NCI-H526 (cell line): ENCODE measurements around the gene TMEM53.

Source experiments
- DNase-seq, 2 experiments: peaks; one replicate each; lab custom pipeline; 2025; lab: John Stamatoyannopoulos, UW

The TMEM53 gene

DNA sequence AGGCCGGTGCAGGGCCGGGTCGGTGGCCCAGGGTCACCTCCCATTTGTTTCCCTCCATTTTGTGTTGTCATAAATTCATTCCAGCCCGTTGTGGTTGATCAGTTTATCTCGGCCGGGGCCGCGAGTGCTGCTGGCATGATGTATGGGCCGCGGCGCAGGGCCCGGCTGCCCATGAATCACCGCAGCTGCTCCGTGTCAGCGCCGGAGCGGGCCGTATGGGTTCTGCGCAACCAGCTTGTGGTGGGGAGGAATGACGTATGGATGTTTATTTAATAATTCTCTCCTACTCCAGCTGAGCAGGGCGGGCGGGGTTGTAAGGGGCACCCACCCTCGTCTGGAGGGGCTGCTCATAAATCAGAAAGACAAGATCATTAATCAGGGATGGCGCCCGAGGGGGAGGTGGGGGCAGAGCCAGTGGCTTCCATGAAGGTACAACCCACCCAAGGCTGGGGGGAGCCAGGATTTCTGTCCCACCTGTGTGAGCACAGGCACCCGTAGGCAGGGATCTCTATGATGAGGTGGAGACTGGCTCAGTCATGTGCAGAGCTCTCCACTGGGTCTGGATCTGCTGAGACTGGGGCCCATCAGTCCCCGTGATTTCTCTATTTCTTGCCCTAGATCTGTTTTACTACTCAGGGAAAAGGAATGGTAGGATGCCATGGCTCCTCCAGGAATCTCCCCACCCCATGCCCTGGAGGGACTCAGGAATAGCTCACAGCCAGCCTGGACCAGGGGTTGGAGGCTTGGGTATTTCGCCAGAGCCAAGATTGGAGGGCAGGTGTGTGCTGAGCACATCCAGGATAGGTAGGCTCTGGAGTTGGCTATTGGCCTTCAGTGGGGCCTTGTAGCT, 27.8 kb downstream of the TMEM53 start:
- DNase-seq, result no peak

DNA sequence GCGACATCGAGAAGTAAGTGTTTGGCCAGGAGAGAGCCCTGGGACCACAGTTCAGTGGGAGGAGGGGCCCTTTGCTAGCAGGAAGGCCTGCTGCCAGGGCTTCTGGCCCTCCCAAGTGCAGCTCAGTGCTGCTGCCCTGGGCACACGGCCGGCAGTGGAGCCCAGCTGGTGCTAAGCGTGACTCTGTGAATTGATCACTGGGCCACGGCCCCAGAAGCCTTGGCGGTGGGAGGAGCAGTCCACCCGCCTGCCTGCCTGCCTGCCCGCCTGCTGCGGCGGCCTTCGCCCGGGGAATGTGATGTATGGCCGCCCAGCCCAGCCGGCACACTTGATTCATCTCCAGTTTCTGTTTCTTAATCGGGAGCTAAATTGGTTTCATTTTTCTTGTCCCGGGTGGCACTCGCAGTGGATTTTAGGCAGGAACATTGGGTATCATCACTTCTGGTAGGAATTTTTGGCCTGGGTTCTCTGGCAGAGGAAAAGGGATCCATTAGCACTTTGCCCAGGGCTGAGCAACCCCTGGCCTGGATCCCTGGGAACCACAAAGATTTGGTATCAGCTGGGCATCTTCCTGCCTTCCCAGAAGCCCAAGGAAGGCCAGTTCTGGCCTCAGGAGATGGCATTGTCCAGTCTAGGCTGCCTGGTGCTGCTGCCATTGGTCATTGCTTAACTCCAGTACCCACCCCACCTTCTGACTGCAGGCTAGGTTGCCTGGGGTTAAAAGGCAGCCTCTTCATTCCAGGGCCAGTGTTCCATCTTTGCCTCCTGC, 28.6 kb downstream of the TMEM53 start:
- DNase-seq, result no peak

DNA sequence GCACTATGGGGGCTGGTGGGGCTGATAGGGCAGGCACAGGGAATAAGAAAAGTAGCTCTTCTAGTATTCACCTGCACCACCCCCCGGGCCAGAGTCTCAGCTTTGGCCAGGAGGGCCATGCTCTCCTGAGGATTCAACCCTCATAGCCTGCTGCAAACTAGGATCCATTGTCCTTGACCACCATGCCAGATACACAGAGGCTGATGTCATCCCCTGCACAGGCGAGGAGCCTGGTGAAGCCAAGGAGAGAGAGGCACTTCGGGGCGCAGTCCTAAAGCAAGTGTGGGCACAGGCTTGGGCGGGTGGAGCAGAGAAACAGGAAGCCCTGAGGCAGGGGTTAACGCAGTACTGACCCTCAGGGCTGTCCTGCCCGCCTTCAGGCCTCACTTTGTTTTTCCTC, 29.5 kb downstream of the TMEM53 start:
- DNase-seq, result no peak

DNA sequence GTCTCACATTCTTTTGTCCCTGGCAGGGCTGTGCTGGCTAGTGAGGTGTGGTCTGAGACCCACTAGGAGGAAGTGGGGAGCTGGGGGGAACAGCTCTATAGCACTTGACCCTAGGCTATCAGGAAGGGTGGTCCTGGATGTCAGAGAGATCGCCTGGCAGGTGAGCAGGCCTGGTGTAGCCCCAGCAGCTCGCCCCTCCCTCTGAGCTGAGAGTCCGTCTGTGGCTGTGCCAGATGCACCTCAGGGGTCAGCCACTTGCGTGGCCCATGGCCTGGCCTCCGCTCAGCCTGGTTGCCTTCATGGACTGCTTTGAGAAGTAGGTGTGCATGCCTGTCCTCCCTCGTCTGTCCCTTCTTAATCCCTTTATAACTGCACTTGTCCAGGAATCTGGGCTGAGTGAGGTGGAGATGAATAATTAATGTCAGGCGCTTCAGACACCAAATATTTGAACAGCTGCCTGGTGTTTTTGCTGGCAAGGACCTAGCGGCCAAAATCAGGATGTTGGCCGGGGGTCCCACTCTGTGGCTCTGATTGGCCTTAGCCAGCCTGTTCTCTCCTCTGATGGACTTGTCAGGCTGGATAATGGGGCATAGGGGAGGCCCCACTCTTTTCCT, 30.5 kb downstream of the TMEM53 start:
- no peak for DNase-seq

DNA sequence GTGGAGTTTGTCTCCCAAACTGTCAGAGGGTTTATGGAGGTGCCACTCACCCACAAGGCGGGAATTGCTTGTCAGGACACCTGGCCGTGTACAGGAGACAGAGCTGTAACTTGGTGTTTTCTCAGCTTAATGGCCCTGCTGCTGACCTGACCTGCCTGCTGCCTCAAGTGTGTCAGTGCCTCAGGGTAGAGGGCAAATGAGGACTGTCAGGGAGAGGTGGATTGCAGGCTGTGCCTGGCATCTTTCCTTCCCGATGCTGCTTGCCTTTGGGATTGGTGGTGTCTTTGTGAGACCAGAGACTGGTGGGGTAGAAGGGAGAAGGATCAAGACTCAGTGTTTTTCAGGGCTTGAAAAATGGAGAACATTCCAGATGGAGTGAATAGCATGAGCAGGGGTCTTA, 31.4 kb downstream of the TMEM53 start:
- no peak for DNase-seq

DNA sequence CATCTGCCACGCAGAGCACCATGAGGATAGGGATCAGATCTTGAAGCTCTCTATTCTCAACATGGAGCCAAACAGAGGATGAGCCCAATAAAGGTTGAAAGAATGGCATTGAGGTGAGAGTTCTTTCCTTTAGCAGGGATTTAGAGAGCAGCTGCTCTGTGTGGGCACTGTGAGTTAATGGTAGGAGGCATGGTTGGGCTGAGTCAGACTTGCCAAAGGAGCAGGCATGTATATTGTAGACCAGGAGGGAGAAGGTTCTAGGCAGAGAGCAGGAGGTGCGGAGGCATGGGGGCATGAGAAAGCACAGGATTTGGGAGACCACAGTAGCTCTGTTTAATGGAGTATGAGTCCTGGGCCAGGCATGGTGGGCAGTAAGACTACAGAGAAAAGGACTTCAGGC, 32.0 kb downstream of the TMEM53 start:
- no peak for DNase-seq

DNA sequence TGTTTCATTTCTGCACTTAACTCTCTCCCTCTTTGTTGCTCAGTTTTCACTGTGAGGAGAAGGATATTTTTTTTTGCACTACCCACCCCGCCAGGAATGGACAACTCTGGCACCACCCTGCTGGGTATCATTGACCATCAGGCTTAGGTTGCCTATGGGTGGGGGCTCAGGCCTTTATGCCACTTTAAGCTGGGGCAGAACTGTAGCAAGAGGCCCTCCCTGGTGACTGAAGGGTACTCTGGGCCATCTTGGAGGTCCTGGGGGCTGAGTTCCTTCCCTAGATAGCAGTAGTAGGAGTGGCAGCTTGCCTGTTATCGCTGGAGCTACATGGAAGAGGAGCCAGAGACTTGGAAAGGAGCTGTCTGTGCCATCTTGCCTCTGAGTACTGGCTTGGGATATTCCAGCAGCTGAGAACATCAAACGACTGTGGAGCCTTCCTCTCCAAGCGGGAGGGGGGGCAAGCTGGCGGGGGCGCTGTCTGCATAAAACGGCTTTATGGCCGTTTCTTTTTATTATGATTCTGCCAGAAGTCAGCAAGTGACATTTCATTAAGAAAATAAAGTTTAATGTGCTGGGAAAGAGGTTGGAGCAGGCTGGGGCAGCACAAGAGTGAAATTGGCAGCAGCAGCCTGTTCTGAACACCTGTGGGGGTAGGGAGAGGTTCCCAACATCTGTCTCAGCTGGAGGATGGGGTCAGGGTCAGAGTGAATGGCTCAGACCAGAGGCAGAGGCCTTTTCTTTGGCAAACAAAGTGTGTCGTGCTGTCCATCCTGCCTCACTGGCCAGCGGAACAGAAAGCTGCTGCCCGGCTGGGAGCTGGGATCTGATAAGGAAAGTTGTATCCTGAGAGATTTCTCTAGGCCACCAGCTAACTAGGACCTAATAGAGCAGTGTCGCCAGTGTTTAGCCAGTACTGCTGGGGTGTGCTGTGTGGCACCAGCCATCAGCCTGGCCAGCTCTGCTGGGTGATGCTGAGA, 32.9 kb downstream of the TMEM53 start:
- no peak for DNase-seq

DNA sequence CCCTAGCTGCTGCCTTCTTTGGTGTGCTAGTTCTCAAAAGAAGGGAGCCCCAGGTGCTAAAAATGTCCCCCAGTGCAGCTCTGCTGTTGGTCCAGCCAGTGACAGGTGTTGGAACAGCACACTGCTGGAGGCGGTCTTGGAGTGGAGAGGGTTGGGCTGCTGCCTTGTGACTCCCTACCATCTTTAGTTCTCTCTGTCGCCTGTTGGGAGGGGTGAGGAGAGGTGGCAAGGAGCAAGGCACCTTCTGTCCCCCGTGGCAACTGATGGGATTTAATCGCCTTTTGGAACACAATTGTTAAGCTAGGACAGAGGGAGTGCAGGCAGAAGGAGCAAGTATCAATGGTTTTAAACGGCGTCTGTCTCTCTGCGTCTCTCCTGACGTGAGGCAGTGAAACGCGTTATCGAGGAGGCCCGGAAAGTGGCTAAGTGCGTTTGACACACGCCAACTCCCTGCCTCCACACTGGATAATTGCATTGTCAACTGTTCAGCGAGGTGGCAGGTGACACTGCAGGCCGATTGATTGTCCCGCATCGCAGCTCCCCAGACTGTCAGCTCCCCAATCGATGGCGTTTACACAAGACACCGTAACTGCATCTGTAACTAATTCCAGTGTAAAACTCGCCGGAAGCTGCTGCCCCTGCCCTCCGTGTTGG, 34.0 kb downstream of the TMEM53 start:
- DNase-seq, result no peak

DNA sequence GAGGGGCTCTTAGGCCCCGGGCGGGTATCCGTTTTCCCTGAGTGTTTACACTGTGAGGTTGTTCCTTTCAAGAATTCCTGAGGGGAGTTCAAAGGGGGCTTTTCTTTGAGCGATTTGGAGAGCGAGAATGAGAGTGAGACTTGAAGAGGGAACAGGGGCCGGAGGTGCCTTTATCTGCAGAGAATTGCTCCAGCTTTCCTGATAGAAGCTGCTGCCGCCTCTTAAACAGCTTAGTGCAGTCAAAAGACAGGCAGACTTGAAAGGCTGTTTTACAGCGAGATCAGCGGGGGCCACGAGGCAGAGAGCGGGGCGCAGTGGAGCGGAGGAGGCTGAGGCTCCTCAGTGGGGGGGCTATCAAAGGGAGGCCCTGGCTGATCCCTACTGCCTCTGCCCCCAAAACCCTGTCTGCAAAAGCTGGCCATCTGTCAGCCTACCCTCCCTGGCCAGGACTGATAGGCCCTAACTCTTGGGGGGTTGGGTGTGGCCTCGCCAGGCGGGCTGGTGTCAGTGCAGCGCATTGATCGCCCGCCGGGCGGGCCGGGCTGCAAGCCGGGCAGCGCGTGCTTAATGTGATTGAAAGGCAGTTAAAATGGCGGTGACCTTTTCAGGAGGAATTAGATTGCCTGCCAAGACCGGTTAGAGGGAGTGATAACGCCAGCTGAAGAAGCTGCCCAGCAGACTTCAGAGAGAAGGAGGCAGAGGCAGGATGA, 36.4 kb downstream of the TMEM53 start:
- DNase-seq, result no peak

DNA sequence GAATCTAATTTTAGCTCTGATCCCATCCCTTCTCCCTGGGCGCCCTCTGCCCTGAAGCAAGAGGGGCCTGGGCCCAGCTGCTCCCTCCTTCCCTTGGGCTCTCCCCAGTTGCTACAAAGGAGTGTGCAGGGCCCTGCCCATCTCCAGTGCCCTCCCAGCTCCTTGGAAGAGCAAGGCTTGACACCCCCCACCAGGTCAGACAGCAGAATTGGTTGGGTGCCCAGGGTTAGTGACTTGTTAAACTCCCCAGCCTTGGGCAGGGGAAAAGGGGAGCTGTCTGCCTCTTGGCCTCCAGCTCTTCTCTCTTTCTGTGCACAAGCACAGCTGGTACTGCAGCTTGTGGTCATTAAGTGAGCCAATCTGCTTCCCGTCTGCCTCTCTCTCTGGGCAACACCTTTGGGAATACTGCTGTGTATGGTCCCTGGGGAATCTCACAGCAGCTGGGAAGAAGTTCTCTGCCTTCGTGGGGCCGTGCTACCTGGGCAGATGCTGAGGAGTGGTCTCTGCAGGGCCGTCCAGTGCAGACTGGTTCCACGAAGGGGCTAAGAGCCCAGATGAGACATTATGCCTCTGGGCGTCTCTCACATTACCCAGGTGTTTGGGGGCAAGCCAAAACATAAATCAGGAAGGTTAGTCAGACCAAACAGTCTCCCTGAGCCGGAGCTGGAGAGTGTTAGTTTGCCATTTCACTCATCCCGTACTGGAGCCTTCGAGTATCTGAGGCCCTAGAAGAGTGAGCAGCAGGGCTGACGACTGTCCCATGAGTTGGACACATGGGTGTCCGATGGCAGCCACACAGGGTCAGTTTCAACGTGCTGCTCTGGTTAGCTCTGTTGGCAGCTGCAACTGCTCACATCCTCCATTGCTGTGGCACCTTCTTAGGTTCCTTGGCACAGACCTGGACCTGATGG, 37.3 kb downstream of the TMEM53 start:
- peak in 1 of 2 experiments; percentile 55 for DNase-seq

DNA sequence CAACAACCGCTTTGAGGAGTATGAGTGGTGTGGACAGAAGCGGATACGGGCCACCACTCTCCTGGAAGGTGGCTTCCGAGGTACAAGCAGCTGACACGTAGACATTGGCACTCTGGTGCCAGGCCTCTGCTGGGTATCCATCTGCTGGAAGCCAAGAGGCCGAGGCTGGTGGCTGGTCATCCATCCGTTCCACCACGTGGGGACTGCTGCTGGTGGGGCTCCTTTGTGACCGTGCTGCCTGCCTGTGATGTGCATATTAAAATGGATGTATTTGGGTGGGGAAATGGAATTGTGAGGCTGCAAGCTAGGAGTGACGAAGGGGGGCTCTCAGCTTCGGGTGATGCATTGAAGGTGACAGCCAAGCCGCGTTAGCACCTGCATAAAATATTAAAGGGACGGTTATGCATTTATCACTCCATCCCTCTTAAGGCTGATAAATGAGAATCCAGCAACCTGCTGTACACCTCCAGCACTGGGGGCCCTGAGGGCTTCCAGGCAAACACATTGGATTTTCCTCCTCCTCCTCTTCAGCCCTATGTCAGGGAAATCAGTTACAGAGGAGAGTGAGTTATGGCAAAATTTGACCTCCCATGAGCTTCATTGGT, 38.1 kb downstream of the TMEM53 start:
- DNase-seq, result no peak

DNA sequence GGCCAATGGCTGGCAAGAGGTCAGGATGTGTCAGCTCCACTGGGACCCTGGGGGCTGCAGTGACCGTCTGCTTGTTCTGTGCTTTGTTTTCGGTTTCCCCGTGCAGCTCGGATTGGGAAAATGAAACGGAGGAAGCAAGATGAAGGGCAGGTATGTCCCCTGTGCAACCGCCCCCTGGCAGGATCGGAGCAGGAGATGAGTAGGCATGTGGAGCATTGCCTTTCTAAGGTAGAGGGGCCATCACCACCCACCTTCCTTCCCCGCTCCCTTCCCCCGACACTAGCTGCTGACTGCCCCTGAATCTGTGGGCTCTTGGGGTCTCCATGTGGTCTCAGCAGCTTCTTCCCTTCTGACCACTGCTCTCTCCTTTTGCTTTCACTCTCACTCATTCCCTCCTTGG, 38.8 kb downstream of the TMEM53 start:
- no peak for DNase-seq

DNA sequence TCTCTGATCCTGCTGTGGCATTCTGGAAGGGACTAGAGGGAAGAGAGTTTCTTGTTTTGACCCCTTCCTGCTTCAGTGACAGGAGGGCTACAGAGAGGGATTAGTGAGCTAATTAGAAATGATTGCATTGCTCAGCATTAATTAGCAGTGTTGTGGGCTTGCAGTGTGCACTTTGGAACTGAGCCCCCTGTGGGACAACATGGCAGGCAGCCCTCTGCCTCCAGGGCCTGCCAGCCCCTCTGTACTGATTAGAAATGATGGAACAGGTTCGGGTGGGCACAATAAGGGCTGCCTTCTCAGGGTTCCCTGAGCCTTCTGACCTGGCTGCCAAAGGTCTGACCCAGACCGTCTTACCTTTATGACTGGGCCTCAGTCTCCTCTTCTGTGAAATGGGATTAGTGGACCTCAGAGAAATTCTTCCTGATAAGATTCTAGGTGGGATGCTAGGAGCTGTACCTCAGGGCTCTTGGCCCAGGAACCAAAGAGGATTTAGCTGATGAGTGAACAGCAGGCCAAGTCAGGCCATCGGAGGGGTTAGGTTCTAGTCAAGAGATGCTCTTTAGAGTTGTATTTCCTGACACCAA, 39.6 kb downstream of the TMEM53 start:
- no peak for DNase-seq

DNA sequence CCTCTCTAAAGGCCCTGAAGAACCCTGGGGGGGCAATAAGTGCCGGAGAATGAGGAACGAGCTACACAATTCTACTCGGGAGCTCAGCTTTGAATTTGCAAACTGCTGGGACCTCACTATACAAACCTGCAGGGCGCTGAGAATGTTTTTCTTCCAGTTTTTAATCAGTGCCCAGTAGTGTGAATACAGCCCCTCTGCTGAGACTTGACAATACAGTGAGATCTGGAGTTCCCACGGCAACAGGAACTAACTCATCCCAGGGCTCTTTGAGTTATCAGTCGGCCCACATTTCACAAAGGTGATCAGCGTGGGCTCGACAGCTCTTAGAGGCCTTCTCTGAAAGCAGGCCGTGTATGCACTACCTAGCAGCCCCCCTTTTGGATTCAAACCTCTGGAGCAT, 41.7 kb downstream of the TMEM53 start:
- DNase-seq, result peak in 1 of 2 experiments; percentile 36

DNA sequence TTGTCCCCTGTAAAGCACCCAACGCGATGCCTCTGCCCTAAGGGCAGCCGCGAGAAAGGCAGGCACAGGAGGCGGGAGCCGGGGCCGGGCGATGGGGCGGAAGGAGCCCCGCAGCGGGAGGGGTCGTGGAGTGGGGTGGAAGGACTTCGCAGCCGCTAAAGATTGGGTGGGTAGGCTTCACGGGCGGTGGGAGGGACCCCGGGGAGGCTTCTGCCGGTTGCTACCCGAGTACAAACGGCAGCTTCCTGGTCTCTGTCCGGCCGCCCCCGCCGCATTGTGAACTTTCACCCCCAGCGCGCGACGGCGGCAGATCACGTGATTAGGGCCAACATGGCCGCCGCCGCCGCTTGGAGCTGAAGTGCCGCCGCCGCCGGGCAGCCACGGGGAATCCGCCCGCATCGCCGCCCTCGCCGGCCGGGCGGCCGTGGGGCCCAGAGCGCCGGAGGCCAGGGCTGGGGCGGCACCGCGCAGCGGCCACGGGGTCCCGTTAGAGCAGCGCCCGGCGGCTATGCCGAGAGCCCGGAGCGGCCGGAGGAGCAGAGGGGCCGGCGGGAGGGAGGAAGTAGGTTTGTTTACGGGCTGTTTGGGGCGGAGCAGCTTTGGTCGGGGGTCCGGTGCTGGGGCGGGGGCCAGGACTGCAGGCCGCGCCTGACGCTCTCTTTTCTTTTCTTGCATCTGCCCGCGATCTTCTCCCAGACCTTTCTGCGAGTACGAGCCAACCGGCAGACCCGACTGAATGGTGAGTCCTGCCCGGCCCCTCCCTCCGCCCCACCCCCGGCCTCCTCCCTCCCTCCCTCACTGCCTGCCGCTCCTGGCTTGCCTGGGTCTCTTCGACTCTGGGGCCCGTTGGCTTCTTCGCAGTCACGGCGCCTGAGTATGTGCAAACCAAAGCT, 42.4 kb downstream of the TMEM53 start:
- peak; percentile 67 to 97 for DNase-seq

DNA sequence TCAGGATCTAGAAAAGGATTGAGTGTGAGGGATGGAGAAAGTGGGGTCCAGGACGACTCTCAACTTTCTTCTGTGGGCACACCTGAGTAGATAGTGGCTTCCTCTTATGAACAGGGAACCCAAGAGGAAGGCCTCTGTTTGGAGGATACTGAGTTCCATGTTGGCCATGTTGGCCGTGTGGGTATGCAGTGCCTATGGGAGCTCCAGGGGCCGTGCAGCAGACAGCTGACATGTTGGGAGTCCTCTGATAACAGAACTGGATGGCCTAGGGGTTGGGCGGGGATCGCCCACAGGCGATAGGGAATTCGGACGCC, 43.0 kb downstream of the TMEM53 start:
- peak in 1 of 2 experiments; percentile 50 for DNase-seq

DNA sequence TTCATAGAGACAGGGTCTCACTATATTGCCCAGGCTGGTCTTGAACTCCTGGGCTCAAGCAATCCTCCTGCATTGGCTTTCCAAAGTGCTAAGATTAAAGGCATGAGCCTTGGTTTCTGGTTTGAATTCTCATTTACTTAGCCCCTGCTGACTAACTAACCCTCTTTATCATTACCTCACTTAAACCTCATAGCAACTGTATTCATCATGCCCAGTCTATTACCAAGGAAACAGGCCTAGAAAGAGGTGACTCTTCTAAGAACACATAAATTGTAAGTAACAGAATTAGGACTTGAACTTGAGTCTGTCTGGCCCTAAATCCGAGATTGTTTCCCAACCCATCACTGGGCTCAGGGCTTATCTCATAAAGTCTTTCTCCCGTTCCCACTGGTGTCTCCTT, 44.2 kb downstream of the TMEM53 start:
- no peak for DNase-seq
